Liver (tissue), 3 donors: Measurements from ENCODE around the gene APBB3.
A peak's percentile ranks its signal among the peaks of the same experiment; 100 is the strongest.

ENCODE experiments used
- EGR1 ChIP-seq, 2 donors: IDR thresholded peaks; 2 replicates each; pipeline ENCODE4 v1.6.1; 2016 to 2018; ENCODE audit warnings: antibody characterized with exemption in 2 of 2, low read depth in 2 of 2
- GABPA ChIP-seq, 2 donors: IDR thresholded peaks in 1 of 2; conservative IDR thresholded peaks in 1 of 2; 2 replicates each; pipeline ENCODE4 v1.6.1; 2016; ENCODE audit warnings: antibody characterized with exemption in 2 of 2, mild to moderate bottlenecking in 1 of 2, moderate library complexity in 1 of 2
- JUND ChIP-seq, 2 donors: IDR thresholded peaks; 2 replicates each; pipeline ENCODE4 v1.6.1; 2016; ENCODE audit warnings: antibody characterized with exemption in 2 of 2
- TAF1 ChIP-seq: conservative IDR thresholded peaks from 2 replicates; pipeline ENCODE4 v1.6.1; 2016; ENCODE audit warnings: antibody characterized with exemption, mild to moderate bottlenecking
- YY1 ChIP-seq: IDR thresholded peaks from 2 replicates; pipeline ENCODE4 v1.6.1; 2016; ENCODE audit warnings: antibody characterized with exemption, mild to moderate bottlenecking
- TF ChIP-seq, protein P1 (sequence below): fragments of 150-350 bp; IDR thresholded peaks from 2 replicates; pipeline ENCODE4 v1.5.1; 2017; ENCODE audit warnings: improper control_type of control experiment, low read depth, low read length; ENCODE audit not compliant: missing input control
- TF ChIP-seq, protein P2 (sequence below): IDR thresholded peaks from 2 replicates; pipeline ENCODE4 v1.6.1; 2016; ENCODE audit warnings: antibody characterized with exemption, mild to moderate bottlenecking
- TF ChIP-seq, protein P3 (sequence below): IDR thresholded peaks from 2 replicates; pipeline ENCODE4 v1.6.1; 2016; ENCODE audit warnings: antibody characterized with exemption
- donor health status: healthy.
- donor health status: healthy.

DNA sequence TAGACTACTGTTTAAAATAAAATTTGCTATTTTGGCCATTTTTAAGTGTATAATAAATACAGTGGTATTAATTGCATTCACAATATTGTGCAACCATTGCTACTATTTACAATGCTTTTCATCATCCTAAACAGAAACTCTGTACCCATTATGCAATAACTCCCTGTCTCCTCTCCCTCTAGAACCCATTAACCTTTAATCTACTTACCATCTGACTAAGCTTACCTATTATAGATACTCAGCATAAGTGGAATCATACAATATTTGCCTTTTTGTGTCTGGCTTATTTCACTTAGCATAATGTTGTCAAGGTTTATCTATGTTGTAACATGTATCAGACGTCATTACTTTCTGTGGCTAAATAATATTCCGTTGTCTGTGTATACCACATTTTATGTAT, 42.6 kb upstream of the APBB3 start:
- TF ChIP-seq, protein P1, sequence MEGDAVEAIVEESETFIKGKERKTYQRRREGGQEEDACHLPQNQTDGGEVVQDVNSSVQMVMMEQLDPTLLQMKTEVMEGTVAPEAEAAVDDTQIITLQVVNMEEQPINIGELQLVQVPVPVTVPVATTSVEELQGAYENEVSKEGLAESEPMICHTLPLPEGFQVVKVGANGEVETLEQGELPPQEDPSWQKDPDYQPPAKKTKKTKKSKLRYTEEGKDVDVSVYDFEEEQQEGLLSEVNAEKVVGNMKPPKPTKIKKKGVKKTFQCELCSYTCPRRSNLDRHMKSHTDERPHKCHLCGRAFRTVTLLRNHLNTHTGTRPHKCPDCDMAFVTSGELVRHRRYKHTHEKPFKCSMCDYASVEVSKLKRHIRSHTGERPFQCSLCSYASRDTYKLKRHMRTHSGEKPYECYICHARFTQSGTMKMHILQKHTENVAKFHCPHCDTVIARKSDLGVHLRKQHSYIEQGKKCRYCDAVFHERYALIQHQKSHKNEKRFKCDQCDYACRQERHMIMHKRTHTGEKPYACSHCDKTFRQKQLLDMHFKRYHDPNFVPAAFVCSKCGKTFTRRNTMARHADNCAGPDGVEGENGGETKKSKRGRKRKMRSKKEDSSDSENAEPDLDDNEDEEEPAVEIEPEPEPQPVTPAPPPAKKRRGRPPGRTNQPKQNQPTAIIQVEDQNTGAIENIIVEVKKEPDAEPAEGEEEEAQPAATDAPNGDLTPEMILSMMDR: no peak
- TF ChIP-seq GABPA (IDR thresholded peaks at IDR 0.05 in 1 of 2, conservative IDR thresholded peaks at IDR 0.05 in 1 of 2) (peak in 1 of 2 donors; percentile 35), JUND (IDR thresholded peaks at IDR 0.05) (peak; percentile 57 to 83), YY1 (peak; percentile 77), TAF1 (no peak), EGR1 (IDR thresholded peaks at IDR 0.05; ENCODE audit: low read depth in 2 of 2) (peak in 1 of 2 donors; percentile 76)
- TF ChIP-seq, protein P2, sequence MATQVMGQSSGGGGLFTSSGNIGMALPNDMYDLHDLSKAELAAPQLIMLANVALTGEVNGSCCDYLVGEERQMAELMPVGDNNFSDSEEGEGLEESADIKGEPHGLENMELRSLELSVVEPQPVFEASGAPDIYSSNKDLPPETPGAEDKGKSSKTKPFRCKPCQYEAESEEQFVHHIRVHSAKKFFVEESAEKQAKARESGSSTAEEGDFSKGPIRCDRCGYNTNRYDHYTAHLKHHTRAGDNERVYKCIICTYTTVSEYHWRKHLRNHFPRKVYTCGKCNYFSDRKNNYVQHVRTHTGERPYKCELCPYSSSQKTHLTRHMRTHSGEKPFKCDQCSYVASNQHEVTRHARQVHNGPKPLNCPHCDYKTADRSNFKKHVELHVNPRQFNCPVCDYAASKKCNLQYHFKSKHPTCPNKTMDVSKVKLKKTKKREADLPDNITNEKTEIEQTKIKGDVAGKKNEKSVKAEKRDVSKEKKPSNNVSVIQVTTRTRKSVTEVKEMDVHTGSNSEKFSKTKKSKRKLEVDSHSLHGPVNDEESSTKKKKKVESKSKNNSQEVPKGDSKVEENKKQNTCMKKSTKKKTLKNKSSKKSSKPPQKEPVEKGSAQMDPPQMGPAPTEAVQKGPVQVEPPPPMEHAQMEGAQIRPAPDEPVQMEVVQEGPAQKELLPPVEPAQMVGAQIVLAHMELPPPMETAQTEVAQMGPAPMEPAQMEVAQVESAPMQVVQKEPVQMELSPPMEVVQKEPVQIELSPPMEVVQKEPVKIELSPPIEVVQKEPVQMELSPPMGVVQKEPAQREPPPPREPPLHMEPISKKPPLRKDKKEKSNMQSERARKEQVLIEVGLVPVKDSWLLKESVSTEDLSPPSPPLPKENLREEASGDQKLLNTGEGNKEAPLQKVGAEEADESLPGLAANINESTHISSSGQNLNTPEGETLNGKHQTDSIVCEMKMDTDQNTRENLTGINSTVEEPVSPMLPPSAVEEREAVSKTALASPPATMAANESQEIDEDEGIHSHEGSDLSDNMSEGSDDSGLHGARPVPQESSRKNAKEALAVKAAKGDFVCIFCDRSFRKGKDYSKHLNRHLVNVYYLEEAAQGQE: peak; percentile 67
- TF ChIP-seq, protein P3, sequence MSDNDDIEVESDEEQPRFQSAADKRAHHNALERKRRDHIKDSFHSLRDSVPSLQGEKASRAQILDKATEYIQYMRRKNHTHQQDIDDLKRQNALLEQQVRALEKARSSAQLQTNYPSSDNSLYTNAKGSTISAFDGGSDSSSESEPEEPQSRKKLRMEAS: peak; percentile 72
